Activated naive CD4-positive, alpha-beta T cell treated with anti-CD3 and anti-CD28 coated beads for 36 hours (primary cell): Measurements from ENCODE around the gene NINJ1. TPM values are rescaled to one million over a fixed set of nuclear protein-coding genes. Genes with fewer than 3 reads are reported as not detected.
A peak's percentile ranks its signal among the peaks of the same experiment; 100 is the strongest.

Experiments
- CTCF ChIA-PET: fragments of 350-600 bp; sonication (Branson Sonifier 250); formaldehyde crosslinking; loops from one replicate; lab custom pipeline; 2021; ENCODE audit warnings: antibody characterized with exemption; lab: Charles Lee
- DNase-seq: peaks from one replicate; pipeline ENCODE4 v3.0.0-alpha.2; 2020
- H3K27ac Mint-ChIP-seq: one replicate; pipeline ENCODE4 v1.8.0; 2021; ENCODE audit warnings: mild to moderate bottlenecking, mixed read lengths
- H3K27me3 Mint-ChIP-seq: one replicate; pipeline ENCODE4 v1.8.0; 2021; ENCODE audit warnings: low read depth, mixed read lengths
- H3K36me3 Mint-ChIP-seq: one replicate; pipeline ENCODE4 v1.8.0; 2021; ENCODE audit warnings: low read depth, mixed read lengths
- H3K4me1 Mint-ChIP-seq: one replicate; pipeline ENCODE4 v1.8.0; 2021; ENCODE audit warnings: low read depth, mixed read lengths
- H3K4me3 Mint-ChIP-seq: one replicate; pipeline ENCODE4 v1.8.0; 2021; ENCODE audit warnings: mild to moderate bottlenecking, moderate library complexity, mixed read lengths
- H3K9me3 Mint-ChIP-seq: one replicate; pipeline ENCODE4 v1.8.0; 2021; ENCODE audit warnings: mixed read lengths
- intact Hi-C: fragments of 100-400 bp; cut with micrococcal nuclease; formaldehyde crosslinking; loops from one replicate; pipeline ENCODE4 v1.15.1; 2023
- total RNA-seq, 2 experiments: library from RNA; stranded (reverse); gene quantifications; one replicate each; pipeline ENCODE4 v1.2.3, GENCODE V29; 2021

The NINJ1 gene
- total RNA-seq, 2 experiments from 2014 or later = 93.9 to 96.9 TPM

DNA sequence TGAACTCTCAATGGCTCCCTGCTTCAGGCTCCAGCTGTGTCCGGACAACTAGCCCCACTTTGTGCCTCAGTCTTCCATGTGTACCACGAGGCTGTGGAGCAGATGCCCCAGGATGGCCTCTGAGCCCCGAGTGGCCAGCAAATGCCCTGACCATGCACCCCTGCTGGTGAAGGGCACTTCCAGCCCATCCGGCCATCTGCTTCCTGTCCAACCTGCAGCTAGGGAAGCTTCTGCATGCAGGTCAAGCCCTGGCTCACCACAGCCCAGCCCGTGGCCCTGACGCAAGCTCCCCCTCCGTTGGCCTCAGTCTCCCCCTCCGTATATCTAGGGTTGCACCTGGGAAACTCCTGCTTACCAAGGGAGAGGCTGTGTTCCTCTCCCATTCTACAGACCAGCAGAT lies 4.8 kb downstream of the NINJ1 start:
- Mint-ChIP-seq H3K9me3 (no peaks in the 10 kb centered on the region), H3K4me3 (no peak overlapping the region), H3K27me3 (no peaks in the 10 kb centered on the region), H3K27ac (no peak overlapping the region), H3K4me1 (peaks cover 71% of the 10 kb centered on the region), H3K36me3 (peaks cover 36% of the 10 kb centered on the region)
- CTCF ChIA-PET = interaction anchor here (0.6 to 2.1 kb wide), 6 partner anchors 10 to 172 kb away, joined by 3 to 12 read pairs (median 4); no protein-coding TSS in a partner anchor
- DNase-seq = no peak
- intact Hi-C loops = no loop called here

DNA sequence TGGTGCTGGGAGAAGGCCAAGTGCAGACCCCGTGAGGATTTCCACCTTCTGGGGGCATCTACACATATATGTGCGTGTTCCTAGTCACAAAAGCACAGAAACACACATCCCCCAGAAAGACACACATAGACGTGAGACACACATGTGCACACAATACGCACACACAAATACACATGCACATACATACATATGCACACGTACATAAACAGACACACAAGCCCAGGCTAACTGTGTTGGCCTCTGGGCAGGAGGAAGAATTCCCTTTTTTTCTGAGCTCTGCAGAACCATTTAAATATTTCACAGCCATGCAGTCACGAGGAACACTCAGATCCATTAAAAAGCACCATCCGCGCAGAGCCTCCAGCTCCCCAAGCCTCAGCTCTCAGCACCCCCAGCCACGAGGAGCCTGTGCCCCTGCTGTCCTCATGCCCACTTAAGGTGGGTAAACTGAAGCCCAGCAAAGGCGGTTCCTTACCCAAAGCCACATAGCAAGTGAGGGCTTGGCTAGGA lies 5.3 kb downstream of the NINJ1 start:
- no peak overlapping the region for H3K4me3 Mint-ChIP-seq
- peaks cover 41% of the 10 kb centered on the region for H3K36me3 Mint-ChIP-seq
- H3K27me3 Mint-ChIP-seq = no peaks in the 10 kb centered on the region
- DNase-seq = no peak
- H3K9me3 Mint-ChIP-seq = no peaks in the 10 kb centered on the region
- H3K27ac Mint-ChIP-seq = peak overlapping the region; percentile 16
- intact Hi-C loops = no loop called here
- CTCF ChIA-PET = interaction anchor here (0.6 to 2.1 kb wide), 4 partner anchors 10 to 172 kb away, joined by 3 to 12 read pairs (median 4); no protein-coding TSS in a partner anchor
- H3K4me1 Mint-ChIP-seq = peaks cover 74% of the 10 kb centered on the region

DNA sequence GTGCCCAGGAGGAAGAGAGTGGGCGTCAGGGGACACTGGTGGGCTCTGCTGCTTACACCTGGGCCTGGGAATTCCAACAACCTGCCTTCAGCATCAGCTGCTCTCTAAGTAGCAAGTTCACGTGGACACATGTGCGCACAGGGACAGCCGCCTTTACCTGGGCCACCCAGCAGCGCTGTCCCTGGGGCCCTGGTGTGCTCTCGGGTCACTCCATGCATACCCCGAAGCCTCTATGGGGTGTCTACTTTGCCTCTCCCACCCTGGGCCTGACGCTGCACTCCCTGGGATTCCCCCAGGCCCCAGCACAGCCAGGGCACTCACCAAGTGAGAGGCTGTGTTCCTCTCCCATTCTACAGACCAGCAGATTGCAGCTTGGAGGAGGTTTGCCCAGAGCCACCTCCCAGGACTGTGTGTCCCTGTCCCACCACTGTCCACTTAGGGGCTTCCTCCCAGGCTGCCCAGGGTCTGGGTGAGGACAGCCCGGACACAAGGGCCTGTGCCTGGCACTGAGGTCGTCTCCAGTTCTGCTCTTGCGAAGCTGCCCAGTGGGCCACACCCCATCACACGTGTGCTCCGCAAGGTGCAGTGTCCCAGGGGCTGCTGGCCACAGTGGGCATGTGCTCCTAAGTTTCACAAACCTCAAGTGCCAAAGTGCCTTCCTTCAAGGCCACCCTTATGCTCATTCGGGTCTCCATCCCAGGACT lies 5.9 kb downstream of the NINJ1 start:
- intact Hi-C loops = no loop called here
- Mint-ChIP-seq H3K4me3 (no peak overlapping the region), H3K27me3 (no peaks in the 10 kb centered on the region), H3K27ac (peak overlapping the region; percentile 85), H3K36me3 (peaks cover 41% of the 10 kb centered on the region), H3K4me1 (peaks cover 74% of the 10 kb centered on the region), H3K9me3 (no peaks in the 10 kb centered on the region)
- DNase-seq = no peak
- CTCF ChIA-PET = interaction anchor here (1.5 to 2.1 kb wide), 2 partner anchors 9 to 19 kb away, joined by 6 to 12 read pairs; no protein-coding TSS in a partner anchor

GRCh38 chr9:93127395-93127911 lies 6.6 kb downstream of the NINJ1 start:
- peaks cover 67% of the 10 kb centered on the region for H3K4me1 Mint-ChIP-seq
- H3K27me3 Mint-ChIP-seq = no peaks in the 10 kb centered on the region
- H3K27ac Mint-ChIP-seq = peak overlapping the region; percentile 85
- no peak for DNase-seq
- CTCF ChIA-PET = interaction anchor here (1.5 kb wide), 1 partner anchor 19 kb away, joined by 6 read pairs; no protein-coding TSS in a partner anchor
- H3K9me3 Mint-ChIP-seq = no peaks in the 10 kb centered on the region
- H3K36me3 Mint-ChIP-seq = peaks cover 34% of the 10 kb centered on the region
- H3K4me3 Mint-ChIP-seq = peak overlapping the region; percentile 56
- intact Hi-C loops = no loop called here

DNA sequence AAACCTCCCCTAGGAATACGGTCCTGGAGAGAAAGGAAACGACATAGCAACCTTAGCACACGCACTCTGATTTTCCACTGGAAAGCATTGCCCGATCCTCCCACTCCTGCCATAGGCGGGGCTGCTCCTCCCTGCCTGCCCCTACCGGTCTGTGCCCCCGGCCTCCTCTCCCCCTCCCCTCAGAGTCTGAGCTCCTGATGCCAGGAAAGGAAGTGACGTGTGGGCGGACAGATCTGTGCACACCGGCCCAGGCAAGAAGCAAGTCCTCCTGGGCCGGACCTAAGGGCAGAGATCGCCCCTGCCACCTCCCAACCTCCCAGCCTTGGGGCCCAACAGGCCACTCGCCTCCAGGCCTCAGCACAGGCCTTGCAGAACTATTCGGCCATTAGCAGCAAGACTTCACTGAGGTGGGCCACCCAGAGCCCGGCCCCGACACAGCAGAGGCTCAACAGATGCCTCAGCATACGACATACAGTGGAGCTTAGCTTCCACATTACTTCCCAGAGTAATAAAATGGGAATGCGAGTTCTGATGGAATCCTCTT lies 7.2 kb downstream of the NINJ1 start:
- no peaks in the 10 kb centered on the region for H3K9me3 Mint-ChIP-seq

GRCh38 chr9:93126151-93126781 lies 7.8 kb downstream of the NINJ1 start:
- Mint-ChIP-seq H3K4me1 (peaks cover 55% of the 10 kb centered on the region), H3K4me3 (no peak overlapping the region), H3K9me3 (no peaks in the 10 kb centered on the region), H3K27me3 (no peaks in the 10 kb centered on the region), H3K36me3 (peaks cover 33% of the 10 kb centered on the region), H3K27ac (peak overlapping the region; percentile 85)
- CTCF ChIA-PET = interaction anchor here (1.3 to 1.5 kb wide), 2 partner anchors 17 kb away, joined by 6 read pairs; no protein-coding TSS in a partner anchor
- intact Hi-C loops = no loop called here
- no peak for DNase-seq

More for the DNA sequence above, 7.2 kb downstream of the NINJ1 start:
- H3K27ac Mint-ChIP-seq = peak overlapping the region; percentile 85
- H3K27me3 Mint-ChIP-seq = no peaks in the 10 kb centered on the region
- H3K36me3 Mint-ChIP-seq = peaks cover 30% of the 10 kb centered on the region
- CTCF ChIA-PET = interaction anchor here (1.5 kb wide), 1 partner anchor 18 kb away, joined by 6 read pairs; no protein-coding TSS in a partner anchor
- DNase-seq = peak; percentile 68
- intact Hi-C loops = no loop called here
- peaks cover 61% of the 10 kb centered on the region for H3K4me1 Mint-ChIP-seq
- peak overlapping the region; percentile 56 for H3K4me3 Mint-ChIP-seq

- Mint-ChIP-seq H3K27me3 (no peaks in the 10 kb centered on the region), H3K4me3 (no peak overlapping the region), H3K36me3 (peaks cover 35% of the 10 kb centered on the region), H3K27ac (peak overlapping the region; percentile 68), H3K9me3 (no peaks in the 10 kb centered on the region), H3K4me1 (peaks cover 49% of the 10 kb centered on the region)
- CTCF ChIA-PET = interaction anchor here (1.3 kb wide), 1 partner anchor 16 kb away, joined by 6 read pairs; no protein-coding TSS in a partner anchor
- intact Hi-C loops = no loop called here
- DNase-seq = no peak
These were observed 8.6 kb downstream of the NINJ1 start for GRCh38 chr9:93125331-93125894.

- no peaks in the 10 kb centered on the region for H3K9me3 Mint-ChIP-seq
- H3K27me3 Mint-ChIP-seq = no peaks in the 10 kb centered on the region
- H3K4me3 Mint-ChIP-seq = no peak overlapping the region
- CTCF ChIA-PET = interaction anchor here (1.3 kb wide), 1 partner anchor 16 kb away, joined by 6 read pairs; no protein-coding TSS in a partner anchor
- peaks cover 51% of the 10 kb centered on the region for H3K4me1 Mint-ChIP-seq
- no peak for DNase-seq
- no peak overlapping the region for H3K27ac Mint-ChIP-seq
- intact Hi-C loops = no loop called here
- peaks cover 36% of the 10 kb centered on the region for H3K36me3 Mint-ChIP-seq
These were observed 9.3 kb downstream of the NINJ1 start for GRCh38 chr9:93124793-93125192.

- H3K36me3 Mint-ChIP-seq = peaks cover 34% of the 10 kb centered on the region
- no peaks in the 10 kb centered on the region for H3K9me3 Mint-ChIP-seq
- H3K4me1 Mint-ChIP-seq = peaks cover 49% of the 10 kb centered on the region
- no peaks in the 10 kb centered on the region for H3K27me3 Mint-ChIP-seq
- DNase-seq = no peak
- no peak overlapping the region for H3K4me3 Mint-ChIP-seq
- H3K27ac Mint-ChIP-seq = no peak overlapping the region
- CTCF ChIA-PET = no interaction called here
- intact Hi-C loops = no loop called here
These were observed 10.3 kb downstream of the NINJ1 start for GRCh38 chr9:93123561-93124283.

DNA sequence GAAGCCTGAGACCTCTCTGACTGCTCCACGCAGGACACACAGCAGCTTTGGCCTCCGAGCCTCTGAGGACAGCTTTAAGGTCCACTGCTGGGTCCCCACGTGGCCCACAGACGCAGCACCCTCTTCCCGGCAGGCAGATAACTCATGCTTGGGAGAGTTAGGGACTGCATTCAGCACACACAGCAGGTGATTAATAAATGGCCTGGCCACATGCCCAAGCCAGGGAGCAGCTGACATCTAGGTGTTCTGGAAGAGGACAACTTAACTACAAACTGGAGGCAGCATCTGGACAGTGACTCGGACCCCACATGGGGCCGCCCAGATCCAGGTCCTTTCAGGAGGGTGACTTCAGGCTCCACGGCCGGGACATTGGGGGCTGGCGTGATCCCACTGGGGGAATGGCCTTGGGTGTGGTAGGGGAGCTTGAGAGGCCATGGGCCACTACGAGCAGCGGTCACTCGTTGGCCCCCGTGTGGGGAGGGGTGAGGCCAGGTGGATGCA lies 11.3 kb downstream of the NINJ1 start:
- Mint-ChIP-seq H3K36me3 (peaks cover 34% of the 10 kb centered on the region), H3K27ac (no peak overlapping the region), H3K27me3 (no peaks in the 10 kb centered on the region), H3K4me1 (peaks cover 39% of the 10 kb centered on the region), H3K9me3 (no peaks in the 10 kb centered on the region), H3K4me3 (no peak overlapping the region)
- intact Hi-C loops = no loop called here
- CTCF ChIA-PET = interaction anchor here (1.2 kb wide), 1 partner anchor 14 kb away, joined by 3 read pairs; no protein-coding TSS in a partner anchor
- no peak for DNase-seq
